Uterus (tissue), 4 donors: Measurements from ENCODE around the gene PSME3IP1. TPM values are rescaled to one million over a fixed set of nuclear protein-coding genes. Genes with fewer than 3 reads are reported as not detected.
A peak's percentile ranks its signal among the peaks of the same experiment; 100 is the strongest.

Experiments used
- DNase-seq, 2 donors: peaks; one replicate each; pipeline ENCODE4 v3.0.0-alpha.2; 2019 to 2020
- H3K27ac ChIP-seq, 2 donors: fragments of 200-600 bp; sonication (generic); 1 replicate in 1 of 2; 2 replicates in 1 of 2; pipeline ENCODE4 v1.5.1; 2016 to 2018
- H3K27me3 ChIP-seq, 2 donors: fragments of 200-600 bp; sonication (generic); one replicate each; pipeline ENCODE4 v1.5.1; 2018 to 2019; ENCODE audit warnings: control low read depth in 1 of 2
- H3K36me3 ChIP-seq, 2 donors: fragments of 200-600 bp; sonication (generic); one replicate each; pipeline ENCODE4 v1.5.1; 2019; ENCODE audit warnings: control low read depth in 1 of 2
- H3K4me1 ChIP-seq, 2 donors: fragments of 200-600 bp; sonication (generic); one replicate each; pipeline ENCODE4 v1.5.1; 2018 to 2019; ENCODE audit warnings: control low read depth in 1 of 2
- H3K4me3 ChIP-seq, 2 donors: fragments of 200-600 bp; sonication (generic); 1 replicate in 1 of 2; 2 replicates in 1 of 2; pipeline ENCODE4 v1.5.1; 2018 to 2019; ENCODE audit warnings: mild to moderate bottlenecking in 1 of 2
- H3K9me3 ChIP-seq, 2 donors: fragments of 200-600 bp; sonication (generic); one replicate each; pipeline ENCODE4 v1.5.1; 2019; ENCODE audit warnings: control low read depth in 1 of 2
- CTCF ChIP-seq, 4 experiments: fragments of 200-600 bp in 2 of 4; fragments of 450-650 bp in 2 of 4; sonication (generic) in 2 of 4; IDR thresholded peaks; one replicate each; pipeline ENCODE4 v1.5.1; 2016 to 2019; ENCODE audit warnings: antibody characterized with exemption in 4 of 4, mild to moderate bottlenecking in 2 of 4, moderate library complexity in 1 of 4
- POLR2A ChIP-seq, 2 donors: fragments of 450-650 bp; IDR thresholded peaks; one replicate each; pipeline ENCODE4 v1.6.1; 2016; ENCODE audit warnings: antibody characterized with exemption in 2 of 2, mild to moderate bottlenecking in 1 of 2, moderate library complexity in 1 of 2
- intact Hi-C: fragments of 100-400 bp; cut with DNase I; formaldehyde crosslinking; loops from one replicate; pipeline ENCODE4 v1.15.1; 2023; ENCODE audit warnings: low total_unique reads
- total RNA-seq, 4 donors: library from RNA; depleted of rRNA in 3 of 4; stranded (reverse); fragments of >200 nt in 3 of 4; gene quantifications; one replicate each; pipeline versions ENCODE4 v1.1.0 to v1.2.4, GENCODE V29; 2014 to 2023
- donor health status: DM: yes; HTN: yes; CAD: no.

Gene PSME3IP1
- total RNA-seq, 4 donors from 2014 or later, result 45.3 to 323 (median 75.1) TPM

DNA sequence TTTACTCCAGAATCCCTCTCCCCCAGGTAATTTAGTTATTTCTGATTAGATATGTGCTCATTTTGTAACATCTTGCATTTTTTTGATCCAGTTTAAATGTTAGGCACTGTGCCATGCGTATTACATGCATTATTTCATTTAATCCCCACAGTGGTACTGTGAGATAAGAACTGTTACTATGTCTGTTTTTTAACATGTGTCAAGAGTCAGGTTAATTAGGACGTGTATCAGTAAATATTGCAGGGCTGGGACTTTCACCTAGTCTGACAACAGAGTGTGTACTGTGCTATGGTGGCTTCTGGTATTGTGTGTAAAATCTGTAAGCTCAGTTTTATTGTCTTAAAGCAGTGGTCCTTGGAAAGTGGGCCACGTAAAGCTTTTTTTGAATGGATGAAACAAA, 10.9 kb upstream of the PSME3IP1 start:
- H3K27ac ChIP-seq, result no peak overlapping the region

DNA sequence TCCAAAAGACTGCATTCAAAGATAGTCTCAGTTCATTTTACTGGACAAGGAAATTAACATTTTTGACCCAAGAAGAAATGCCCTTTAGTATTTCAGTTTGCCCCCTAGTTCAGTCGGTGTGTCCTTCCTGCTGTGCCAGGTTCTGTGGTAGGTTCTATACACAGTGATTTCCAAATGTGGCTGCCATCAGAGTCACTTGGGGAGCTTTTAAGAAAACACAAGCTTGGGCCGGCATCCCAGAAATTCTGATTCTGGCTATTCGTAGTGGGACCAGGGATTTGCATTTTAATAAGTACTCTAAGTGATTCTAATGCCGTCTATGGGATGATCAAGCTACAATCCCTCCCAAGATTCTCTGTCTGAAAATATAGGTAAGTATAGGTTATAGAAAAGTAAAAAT, 10.4 kb upstream of the PSME3IP1 start:
- Histone ChIP-seq H3K4me3 (no peak overlapping the region), H3K4me1 (peaks cover 4 to 6% of the 10 kb centered on the region in 2 donors), H3K27me3 (no peaks in the 10 kb centered on the region), H3K27ac (peak overlapping the region in 1 of 2 donors; percentile 19), H3K9me3 (no peaks in the 10 kb centered on the region), H3K36me3 (no peaks in the 10 kb centered on the region)
- no peak for DNase-seq
- intact Hi-C loops, result no loop called here
- TF ChIP-seq CTCF (IDR thresholded peaks at IDR 0.05) (no peak), POLR2A (IDR thresholded peaks at IDR 0.05) (no peak)

More for the DNA sequence above, 10.9 kb upstream of the PSME3IP1 start:
- Histone ChIP-seq H3K27me3 (no peaks in the 10 kb centered on the region), H3K9me3 (no peaks in the 10 kb centered on the region), H3K36me3 (no peaks in the 10 kb centered on the region), H3K4me1 (peaks cover 0 to 6% of the 10 kb centered on the region in 2 donors), H3K4me3 (no peak overlapping the region)
- TF ChIP-seq CTCF (IDR thresholded peaks at IDR 0.05) (no peak), POLR2A (IDR thresholded peaks at IDR 0.05) (no peak)
- no peak for DNase-seq
- intact Hi-C loops, result no loop called here

GRCh38 chr16:57194512-57194911, 8.7 kb upstream of the PSME3IP1 start:
- Histone ChIP-seq H3K4me1 (peaks cover 6 to 8% of the 10 kb centered on the region in 2 donors), H3K27me3 (no peaks in the 10 kb centered on the region), H3K27ac (peak overlapping the region; percentile 44 to 79), H3K9me3 (no peaks in the 10 kb centered on the region), H3K4me3 (no peak overlapping the region), H3K36me3 (no peaks in the 10 kb centered on the region)
- TF ChIP-seq POLR2A (IDR thresholded peaks at IDR 0.05), result no peak
- TF ChIP-seq CTCF (IDR thresholded peaks at IDR 0.05), result no peak
- intact Hi-C loops, result no loop called here
- no peak for DNase-seq

DNA sequence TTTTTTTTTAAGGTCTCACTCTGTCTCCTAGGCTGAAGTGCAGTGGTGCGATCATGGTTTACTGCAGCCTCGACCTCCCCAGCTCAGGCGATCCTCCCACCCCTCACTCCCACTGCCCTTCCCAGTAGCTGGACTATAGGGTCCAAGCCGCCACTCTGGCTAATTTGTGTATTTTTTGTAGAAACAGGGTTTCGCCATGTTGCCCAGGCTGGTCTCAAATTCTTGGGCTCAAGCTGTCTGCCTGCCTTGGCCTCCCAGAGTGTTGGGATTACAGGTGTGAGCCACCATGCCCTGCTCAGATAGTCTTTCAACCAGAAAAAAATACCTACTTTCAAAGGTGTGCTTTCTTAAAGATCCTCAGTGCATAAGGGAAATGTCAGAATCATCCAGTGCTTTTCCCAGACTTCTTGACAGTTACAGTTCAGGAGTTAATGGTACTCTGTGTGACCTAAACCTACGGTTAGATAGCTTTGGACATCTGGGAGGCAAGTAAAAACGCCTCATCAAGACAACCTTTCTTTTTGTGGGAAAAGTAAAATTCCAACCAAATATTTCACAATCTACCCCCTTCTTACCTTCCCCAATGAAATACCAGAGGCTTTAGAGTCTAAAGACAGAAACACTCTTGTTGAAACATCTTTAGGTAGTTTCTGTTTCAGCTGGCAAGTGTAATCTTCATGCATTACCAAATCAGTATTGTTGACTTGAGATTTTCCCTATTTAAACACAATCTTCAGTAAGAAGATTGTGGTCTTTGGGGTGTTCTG, 7.1 kb upstream of the PSME3IP1 start:
- peaks cover 6 to 8% of the 10 kb centered on the region in 2 donors for H3K4me1 ChIP-seq
- DNase-seq, result no peak
- no peaks in the 10 kb centered on the region for H3K9me3 ChIP-seq
- H3K4me3 ChIP-seq, result no peak overlapping the region
- H3K27ac ChIP-seq, result no peak overlapping the region
- intact Hi-C loops, result no loop called here
- no peaks in the 10 kb centered on the region for H3K36me3 ChIP-seq
- no peaks in the 10 kb centered on the region for H3K27me3 ChIP-seq
- TF ChIP-seq POLR2A (IDR thresholded peaks at IDR 0.05), result no peak
- no peak for TF ChIP-seq CTCF (IDR thresholded peaks at IDR 0.05)

- TF ChIP-seq POLR2A (IDR thresholded peaks at IDR 0.05) (no peak), CTCF (IDR thresholded peaks at IDR 0.05) (no peak)
- DNase-seq, result no peak
- intact Hi-C loops, result no loop called here
- no peaks in the 10 kb centered on the region for H3K9me3 ChIP-seq
- H3K36me3 ChIP-seq, result no peaks in the 10 kb centered on the region
- H3K27ac ChIP-seq, result no peak overlapping the region
- H3K27me3 ChIP-seq, result no peaks in the 10 kb centered on the region
- H3K4me3 ChIP-seq, result no peak overlapping the region
- H3K4me1 ChIP-seq, result peaks cover 6 to 8% of the 10 kb centered on the region in 2 donors
Measured at GRCh38 chr16:57192146-57192545, 6.3 kb upstream of the PSME3IP1 start.
